HepG2 (cell line): ENCODE measurements around the gene HNRNPF. TPM values are rescaled to one million over a fixed set of nuclear protein-coding genes. Genes with fewer than 3 reads are reported as not detected.

ENCODE experiments used
- ATF7-NPFF ChIP-seq: sonication (generic); formaldehyde crosslinking; IDR thresholded peaks from 2 replicates; pipeline ENCODE4 v1.8.1; 2023; ENCODE audit warnings: mild to moderate bottlenecking, low read depth, missing genetic modification reagents, moderate library complexity
- BRCA1 ChIP-seq: sonication (generic); formaldehyde crosslinking; IDR thresholded peaks from 2 replicates; pipeline ENCODE4 v1.4.0; 2020; ENCODE audit warnings: missing genetic modification reagents
- CCDC6 ChIP-seq: sonication (generic); formaldehyde crosslinking; IDR thresholded peaks from 2 replicates; pipeline ENCODE4 v1.8.1; 2022; ENCODE audit warnings: mild to moderate bottlenecking, missing genetic modification reagents, moderate library complexity
- FOSL1 ChIP-seq: sonication (generic); formaldehyde crosslinking; IDR thresholded peaks from 2 replicates; pipeline ENCODE4 v1.9.0; 2021; ENCODE audit warnings: missing genetic modification reagents, borderline replicate concordance
- FOXC1 ChIP-seq: sonication (generic); formaldehyde crosslinking; IDR thresholded peaks from 2 replicates; pipeline ENCODE4 v1.8.0; 2022; ENCODE audit warnings: mild to moderate bottlenecking, missing genetic modification reagents, borderline replicate concordance
- GATAD1 ChIP-seq: IDR thresholded peaks from 2 replicates; pipeline ENCODE4 v1.6.1; 2016; ENCODE audit warnings: missing genetic modification reagents, missing compliant biosample characterization
- MBD4 ChIP-seq: IDR thresholded peaks from 2 replicates; pipeline ENCODE4 v1.6.1; 2012; ENCODE audit warnings: low read length, inconsistent platforms, borderline replicate concordance
- PAWR ChIP-seq: sonication (generic); formaldehyde crosslinking; IDR thresholded peaks from 2 replicates; pipeline ENCODE4 v1.4.0; 2020; ENCODE audit warnings: missing genetic modification reagents, mild to moderate bottlenecking, borderline replicate concordance
- PCBP2 ChIP-seq: fragments of 200-400 bp; formaldehyde crosslinking; optimal IDR thresholded peaks from 2 replicates; pipeline ENCODE3; 2018; ENCODE audit warnings: low read length, low read depth; ENCODE audit not compliant: poor library complexity, severe bottlenecking
- PHF21A ChIP-seq: sonication (generic); formaldehyde crosslinking; IDR thresholded peaks from 2 replicates; pipeline ENCODE4 v1.5.0; 2020; ENCODE audit warnings: mild to moderate bottlenecking, missing genetic modification reagents
- RBAK ChIP-seq: sonication (generic); formaldehyde crosslinking; IDR thresholded peaks from 2 replicates; pipeline ENCODE4 v1.5.1; 2020; ENCODE audit warnings: mild to moderate bottlenecking, missing genetic modification reagents
- RFX1 ChIP-seq: fragments of 450-650 bp; IDR thresholded peaks from 2 replicates; pipeline ENCODE4 v1.6.1; 2017
- SAP130 ChIP-seq: IDR thresholded peaks from 2 replicates; pipeline ENCODE4 v1.6.1; 2016; ENCODE audit warnings: low read depth
- STAT6 ChIP-seq: sonication (generic); formaldehyde crosslinking; IDR thresholded peaks from 2 replicates; pipeline ENCODE4 v1.4.0; 2020; ENCODE audit warnings: missing genetic modification reagents, mild to moderate bottlenecking, borderline replicate concordance
- TBL1XR1 ChIP-seq: fragments of 150-350 bp; IDR thresholded peaks from 2 replicates; pipeline ENCODE4 v1.6.1; 2014; ENCODE audit warnings: borderline replicate concordance, low read length; ENCODE audit not compliant: partially characterized antibody
- TGIF2 ChIP-seq: IDR thresholded peaks from 2 replicates; pipeline ENCODE4 v1.6.1; 2016; ENCODE audit warnings: control low read depth, missing compliant biosample characterization
- USF2 ChIP-seq, 2 experiments: sonication (generic) in 1 of 2; formaldehyde crosslinking in 1 of 2; IDR thresholded peaks; 2 replicates each; pipeline versions ENCODE4 v1.5.1 to v1.6.1; 2011 to 2020; ENCODE audit warnings: borderline replicate concordance in 1 of 2, low read depth in 1 of 2, low read length in 1 of 2, mild to moderate bottlenecking in 1 of 2, missing genetic modification reagents in 1 of 2, moderate library complexity in 1 of 2
- WIZ ChIP-seq: sonication (generic); formaldehyde crosslinking; IDR thresholded peaks from 2 replicates; pipeline ENCODE4 v1.5.1; 2020; ENCODE audit warnings: mild to moderate bottlenecking, missing genetic modification reagents
- ZNF17 ChIP-seq: sonication (generic); formaldehyde crosslinking; IDR thresholded peaks from 2 replicates; pipeline ENCODE4 v1.5.0; 2020; ENCODE audit warnings: mild to moderate bottlenecking, missing genetic modification reagents
- ZNF446 ChIP-seq: sonication (generic); formaldehyde crosslinking; IDR thresholded peaks from 2 replicates; pipeline ENCODE4 v1.5.0; 2020; ENCODE audit warnings: mild to moderate bottlenecking, missing genetic modification reagents
- ZNF547 ChIP-seq: sonication (generic); formaldehyde crosslinking; IDR thresholded peaks from 2 replicates; pipeline ENCODE4 v1.5.1; 2020; ENCODE audit warnings: mild to moderate bottlenecking, missing genetic modification reagents
- ZNF704 ChIP-seq: sonication (generic); formaldehyde crosslinking; IDR thresholded peaks from 2 replicates; pipeline ENCODE4 v1.8.1; 2023; ENCODE audit warnings: mild to moderate bottlenecking, inconsistent platforms, moderate library complexity, missing genetic modification reagents, borderline replicate concordance
- ZNF792 ChIP-seq: IDR thresholded peaks from 2 replicates; pipeline ENCODE4 v1.6.1; 2016
- polyA plus RNA-seq, 8 experiments: library from polyadenylated mRNA; depleted of rRNA in 3 of 8; stranded (reverse) in 7 of 8; unstranded in 1 of 8; fragments of >200 nt; fragmentation: Illumina TruSeq in 4 of 8; extraction: Trizol in 4 of 8; gene quantifications; 2 replicates each; pipeline versions ENCODE4 v1.2.1 to v1.2.3, GENCODE V29; 2011 to 2016; ENCODE audit warnings: low read depth in 4 of 8, missing spikeins in 1 of 8, mixed read lengths in 1 of 8; ENCODE audit not compliant: insufficient read depth in 1 of 8
- total RNA-seq, 5 experiments: library from RNA; depleted of rRNA; stranded (reverse); fragments of >200 nt; fragmentation: Illumina TruSeq; extraction: Trizol; gene quantifications; 2 replicates each; pipeline ENCODE4 v1.2.3, GENCODE V29; 2016; ENCODE audit warnings: low read depth in 1 of 5

Gene HNRNPF
- total and polyA plus RNA-seq, 2 of the 13 experiments (the other 11 are each of a cell fraction or from before 2014, with no cell fraction given): 166 to 308 TPM

GRCh38 chr10:43396928-43397624 is 11.9 kb downstream of the HNRNPF start (continued):
- TF ChIP-seq USF2 (IDR thresholded peaks at IDR 0.05; ENCODE audit: low read depth, low read length): peak; percentile 81
- TF ChIP-seq USF2 (CRISPR knock-in tag; IDR thresholded peaks at IDR 0.05; ENCODE audit: borderline replicate concordance): peak; percentile 91
- no peak; the same call in 1 of the 2 replicates for TF ChIP-seq PHF21A
- peak; percentile 91 for TF ChIP-seq ZNF446 (CRISPR knock-in tag)
- 0 out of 2 replicates have a peak, but pooled peaks have one; percentile 59 for TF ChIP-seq PAWR (CRISPR knock-in tag)
- TF ChIP-seq BRCA1 (CRISPR knock-in tag): 0 out of 2 replicates have a peak, but pooled peaks have one; percentile 43
- peak; percentile 18 for TF ChIP-seq TBL1XR1
- peak; percentile 94 for TF ChIP-seq CCDC6 (CRISPR knock-in tag)
- no peak; the same call in 1 of the 2 replicates for TF ChIP-seq STAT6 (CRISPR knock-in tag)
- no peak for TF ChIP-seq ZNF17
- peak; percentile 80 for TF ChIP-seq ZNF704 (CRISPR knock-in tag)
- TF ChIP-seq ZNF547: peak; percentile 43
- no peak for TF ChIP-seq FOSL1 (CRISPR knock-in tag)
- peak; percentile 95 for TF ChIP-seq SAP130 (CRISPR knock-in tag)
- TF ChIP-seq RBAK (CRISPR knock-in tag): no peak
- no peak for TF ChIP-seq RFX1
- TF ChIP-seq FOXC1: peak; percentile 94
- TF ChIP-seq ATF7-NPFF (CRISPR knock-in tag): peak; percentile 95; the same call in 1 of the 2 replicates
- TF ChIP-seq TGIF2 (CRISPR knock-in tag): peak; percentile 62; the same call in 1 of the 2 replicates
- TF ChIP-seq WIZ: peak; percentile 41; the same call in 1 of the 2 replicates
- TF ChIP-seq PCBP2: no peak
- TF ChIP-seq MBD4: no peak
- TF ChIP-seq GATAD1: peak; percentile 78
- peak; percentile 84; the same call in 1 of the 2 replicates for TF ChIP-seq ZNF792
